Adrenal gland (tissue), 5 donors: ENCODE measurements around the gene TENT4A.

ENCODE experiments used
- CTCF ChIP-seq, 6 experiments: fragments of 450-650 bp in 4 of 6; fragments of 200-600 bp in 2 of 6; sonication (generic) in 1 of 6; IDR thresholded peaks; 1 replicate in 5 of 6; 2 replicates in 1 of 6; pipeline versions ENCODE4 v1.5.1 to v1.8.0; 2016 to 2021; ENCODE audit warnings: antibody characterized with exemption in 6 of 6, mild to moderate bottlenecking in 2 of 6, moderate library complexity in 1 of 6
- POLR2A ChIP-seq, 2 donors: fragments of 450-650 bp; IDR thresholded peaks; one replicate each; pipeline ENCODE4 v1.6.1; 2017; ENCODE audit warnings: antibody characterized with exemption in 2 of 2, mild to moderate bottlenecking in 2 of 2, moderate library complexity in 1 of 2
- donor health status: DM: no; HTN: no; CAD: no.

- TF ChIP-seq CTCF (IDR thresholded peaks at IDR 0.05) (no peak), POLR2A (IDR thresholded peaks at IDR 0.05) (no peak)
These were observed 90.8 kb downstream of the TENT4A start for GRCh38 chr5:6803981-6804550.
